K562 (cell line): ENCODE results near the gene TIMP4. TPM values are rescaled to one million over a fixed set of nuclear protein-coding genes. Genes with fewer than 3 reads are reported as not detected.

Experiments
- ATAC-seq: fragments of 200-7000 bp; cut with Tn5 transposase; 3 replicates; pipeline ENCODE4 v1.9.1; 2020; ENCODE audit warnings: moderate library complexity
- BruUV-seq: library from RNA; stranded (reverse); fragments of 400-500 nt; replicated peaks from 2 replicates; lab custom pipeline; 2021; lab: Mats Ljungman, UMichigan
- CTCF ChIA-PET: fragments of 300-600 bp; formaldehyde crosslinking; extraction: SDS; loops from one replicate; lab custom pipeline; 2021; ENCODE audit warnings: low intra/inter-chr PET ratio; lab: Yijun Ruan, JAX
- POLR2A ChIA-PET: fragments of 300-600, 350-650 bp; sonication (Branson Sonifier 250); formaldehyde crosslinking; extraction: SDS; loops from one replicate; lab custom pipeline; 2021; ENCODE audit warnings: antibody characterized with exemption, inconsistent platforms; lab: Yijun Ruan, JAX
- DNase-seq, 4 experiments: peaks; one replicate each; pipeline versions ENCODE4 v3.0.0 to v3.0.0-alpha.2; 2011 to 2018; ENCODE audit warnings: low spot score in 3 of 4, mixed read lengths in 3 of 4; ENCODE audit errors: extremely low read depth in 1 of 4
- FAIRE-seq: peaks from 2 replicates; lab custom pipeline; 2011; peaks lifted over from hg19 to GRCh38; lab: Jason Lieb, UNC
- H2AFZ ChIP-seq: 2 replicates; pipeline ENCODE4 v1.6.0; 2011; ENCODE audit warnings: low read depth, low read length, control low read depth, inconsistent platforms
- H3K27ac ChIP-seq: fragments of 200-600 bp; 3 replicates; pipeline ENCODE4 v1.8.0; 2011; ENCODE audit warnings: low read depth, mild to moderate bottlenecking, control low read depth, inconsistent platforms, low read length, moderate library complexity, mixed read lengths; ENCODE audit errors: extremely low read depth
- H3K27me3 ChIP-seq, 2 experiments: fragments of 300-600 bp in 1 of 2; 2 replicates in 1 of 2; 3 replicates in 1 of 2; pipeline versions ENCODE4 v1.6.0 to v1.8.0; 2011; ENCODE audit warnings: inconsistent platforms in 2 of 2, low read length in 2 of 2, mild to moderate bottlenecking in 1 of 2, mixed read lengths in 1 of 2, moderate library complexity in 1 of 2; ENCODE audit not compliant: control insufficient read depth in 2 of 2, insufficient read depth in 2 of 2
- H3K36me3 ChIP-seq: fragments of 300-600 bp; 3 replicates; pipeline ENCODE4 v1.8.0; 2011; ENCODE audit warnings: mild to moderate bottlenecking, low read length, inconsistent platforms; ENCODE audit not compliant: control insufficient read depth, insufficient read depth
- H3K4me1 ChIP-seq, 2 experiments: fragments of 200-600 bp in 1 of 2; replicated peaks in 1 of 2; 2 replicates in 1 of 2; 3 replicates in 1 of 2; pipeline versions ENCODE4 v1.5.1 to v1.8.0; 2011; ENCODE audit warnings: inconsistent platforms in 2 of 2, low read length in 2 of 2, mild to moderate bottlenecking in 1 of 2, mixed read lengths in 1 of 2, moderate library complexity in 1 of 2; ENCODE audit not compliant: control insufficient read depth in 2 of 2, insufficient read depth in 2 of 2
- H3K4me2 ChIP-seq: 2 replicates; pipeline ENCODE4 v1.6.1; 2011; ENCODE audit warnings: low read length, control low read depth, inconsistent platforms, mixed read lengths; ENCODE audit not compliant: insufficient read depth
- H3K4me3 ChIP-seq: fragments of 200-600 bp; sonication (generic), shearing (Covaris generic); 2 replicates; pipeline ENCODE4 v1.5.1; 2016; ENCODE audit warnings: control low read depth, inconsistent platforms
- H3K79me2 ChIP-seq: fragments of 200-600 bp; 3 replicates; pipeline ENCODE4 v1.8.0; 2011; ENCODE audit warnings: low read length, inconsistent platforms; ENCODE audit not compliant: control insufficient read depth, insufficient read depth
- H3K9ac ChIP-seq, 2 experiments: 2 replicates each; pipeline versions ENCODE4 v1.6.0 to v1.6.1; 2011; ENCODE audit warnings: low read depth in 2 of 2, low read length in 2 of 2, control low read depth in 1 of 2, inconsistent platforms in 1 of 2, mild to moderate bottlenecking in 1 of 2, mixed read lengths in 1 of 2; ENCODE audit not compliant: insufficient read depth in 1 of 2
- H3K9me1 ChIP-seq: one replicate; pipeline ENCODE4 v1.6.0; 2011; ENCODE audit warnings: inconsistent platforms, mild to moderate bottlenecking, low read length, moderate library complexity; ENCODE audit not compliant: control insufficient read depth, insufficient read depth
- H3K9me3 ChIP-seq: replicated peaks from 2 replicates; pipeline ENCODE4 v1.5.1; 2011; ENCODE audit warnings: low read depth, low read length, inconsistent platforms; ENCODE audit not compliant: control insufficient read depth, insufficient read depth
- H4K20me1 ChIP-seq: replicated peaks from 2 replicates; pipeline ENCODE4 v1.6.1; 2011; ENCODE audit warnings: low read length, inconsistent platforms, mixed read lengths; ENCODE audit not compliant: control insufficient read depth, insufficient read depth
- CEBPB ChIP-seq: fragments of 450-650 bp; IDR thresholded peaks from 2 replicates; pipeline ENCODE4 v1.6.1; 2016; ENCODE audit warnings: missing genetic modification characterization, missing compliant biosample characterization
- ELF1 ChIP-seq: fragments of 200-800 bp; sonication (Bioruptor generic); IDR thresholded peaks from 2 replicates; pipeline ENCODE4 v1.6.1; 2016; ENCODE audit warnings: missing genetic modification characterization, missing compliant biosample characterization
- GABPB1 ChIP-seq: sonication (generic); formaldehyde crosslinking; IDR thresholded peaks from 2 replicates; pipeline ENCODE4 v1.8.0; 2022; ENCODE audit warnings: mild to moderate bottlenecking, missing genetic modification reagents
- HIVEP1 ChIP-seq: fragments of 250-450 bp; sonication (Bioruptor Pico); IDR thresholded peaks from 2 replicates; pipeline ENCODE4 v1.4.0; 2020; ENCODE audit warnings: mild to moderate bottlenecking
- HSF4 ChIP-seq: fragments of 250-450 bp; sonication (Bioruptor Pico); IDR thresholded peaks from 2 replicates; pipeline ENCODE4 v2.1.2; 2022; ENCODE audit warnings: mild to moderate bottlenecking, moderate library complexity, borderline replicate concordance
- LCOR ChIP-seq: sonication (generic); formaldehyde crosslinking; IDR thresholded peaks from 2 replicates; pipeline ENCODE4 v1.8.0; 2022; ENCODE audit warnings: mild to moderate bottlenecking, missing genetic modification reagents
- SETDB1 ChIP-seq: IDR thresholded peaks from one replicate; pipeline ENCODE4 v1.6.1; 2012; ENCODE audit warnings: low read length, control low read depth, inconsistent platforms
- SMC3 ChIP-seq: conservative IDR thresholded peaks from 2 replicates; pipeline ENCODE4 v1.6.1; 2011; ENCODE audit warnings: low read depth, low read length, improper control_type of control experiment; ENCODE audit not compliant: insufficient read depth
- SREBF2 ChIP-seq: sonication (generic); formaldehyde crosslinking; IDR thresholded peaks from 2 replicates; pipeline ENCODE4 v1.4.0; 2020; ENCODE audit warnings: mild to moderate bottlenecking, missing genetic modification reagents
- TFAP4 ChIP-seq: sonication (generic); formaldehyde crosslinking; IDR thresholded peaks from 2 replicates; pipeline ENCODE4 v1.8.0; 2022; ENCODE audit warnings: missing genetic modification reagents, mild to moderate bottlenecking, moderate library complexity, borderline replicate concordance
- WGBS: fragments of 100-300 bp; shearing (Covaris generic); methylation state at CpG from one replicate; pipeline ENCODE4 v1.1.6; 2016; ENCODE audit warnings: low coverage, mixed read lengths; ENCODE audit not compliant: insufficient coverage; ENCODE audit errors: missing lambda C conversion rate; 5-methylcytosine and 5-hydroxymethylcytosine counted together
- in situ Hi-C: fragments of 300-500 bp; cut with MboI; formaldehyde crosslinking; loops from 4 replicates; pipeline ENCODE4 v1.15.0; 2018; ENCODE audit warnings: inconsistent platforms, mixed read lengths
- intact Hi-C: fragments of 100-400 bp; cut with micrococcal nuclease; formaldehyde crosslinking; loops from 2 replicates; pipeline ENCODE4 v1.14.2; 2022
- polyA plus RNA-seq, 8 experiments: library from polyadenylated mRNA; depleted of rRNA in 4 of 8; stranded (reverse) in 5 of 8; unstranded in 3 of 8; fragments of >200 nt; fragmentation: Nextera tagmentation in 2 of 8; fragmentation: Illumina TruSeq in 1 of 8; extraction: Ambion mirVana in 2 of 8; extraction: Trizol in 1 of 8; gene quantifications; 2 replicates each; pipeline versions ENCODE4 v1.2.1 to v1.2.3, GENCODE V29; 2011 to 2014; ENCODE audit warnings: inconsistent platforms in 1 of 8, missing spikeins in 1 of 8
- total RNA-seq, 7 experiments: library from RNA; depleted of rRNA in 6 of 7; stranded (reverse); fragments of >200 nt in 6 of 7; fragmentation: Illumina TruSeq in 2 of 7; extraction: Trizol in 2 of 7; gene quantifications; 2 replicates each; pipeline versions ENCODE4 v1.2.1 to v1.2.3, GENCODE V29; 2011 to 2021; ENCODE audit warnings: low replicate concordance in 1 of 7
- TF ChIP-seq, protein P1 (sequence below), 3 experiments: IDR thresholded peaks in 2 of 3; conservative IDR thresholded peaks in 1 of 3; 2 replicates each; pipeline ENCODE4 v1.5.1; 2011 to 2012; ENCODE audit warnings: low read length in 3 of 3, mild to moderate bottlenecking in 3 of 3, control low read depth in 2 of 3, improper control_type of control experiment in 1 of 3, inconsistent platforms in 1 of 3, low read depth in 1 of 3, mixed read lengths in 1 of 3, moderate library complexity in 1 of 3; ENCODE audit not compliant: insufficient read depth in 2 of 3
- TF ChIP-seq, protein P2 (sequence below): fragments of 450-650 bp; formaldehyde crosslinking; IDR thresholded peaks from 2 replicates; pipeline ENCODE4 v1.4.0; 2020; ENCODE audit warnings: mild to moderate bottlenecking, moderate library complexity

The TIMP4 gene
- total and polyA plus RNA-seq, 9 of the 15 experiments (the other 6 are each of a cell fraction or from before 2014, with no cell fraction given): 0.03 to 0.07 TPM; not detected in 7

- Histone ChIP-seq H3K9me3 (no peaks in the 10 kb centered on the region), H3K4me1 (no peaks in the 10 kb centered on the region), H3K9me1 (no peaks in the 10 kb centered on the region), H2AFZ (no peak overlapping the region), H3K4me2 (no peak overlapping the region), H3K9ac (no peak overlapping the region), H3K4me3 (no peak overlapping the region), H3K27ac (no peak overlapping the region), H3K36me3 (no peaks in the 10 kb centered on the region), H3K27me3 (no peaks in the 10 kb centered on the region), H4K20me1 (no peaks in the 10 kb centered on the region), H3K79me2 (no peaks in the 10 kb centered on the region)
- peak; percentile 57 to 63 (median 60) for DNase-seq
- no TSS peak for BruUV-seq
- 0% methylated on average over 3 of the region's 3 CpGs for WGBS
- intact Hi-C loops: loop anchor here (1.0 to 5.0 kb wide), 3 partner anchors 41 to 345 kb away; no protein-coding TSS in a partner anchor
- CTCF ChIA-PET: interaction anchor here (0.7 to 4.4 kb wide), 4 partner anchors 41 to 757 kb away, joined by 3 to 27 read pairs (median 12); no protein-coding TSS in a partner anchor
- POLR2A ChIA-PET: interaction anchor here (0.6 to 1.3 kb wide), 4 partner anchors 11 to 345 kb away, joined by 3 to 10 read pairs (median 4); no protein-coding TSS in a partner anchor
- ATAC-seq: peak; percentile 97
- FAIRE-seq: peak; percentile 80
- in situ Hi-C loops: loop anchor here (5.0 to 25.0 kb wide), 2 partner anchors 347 to 752 kb away; partner anchors contain the start of gene TSEN2
- TF ChIP-seq ELF1 (tag) (no peak), TFAP4 (CRISPR knock-in tag) (peak; percentile 59), SREBF2 (CRISPR knock-in tag) (no peak), SMC3 (peak; percentile 87), CEBPB (tag) (no peak), HSF4 (CRISPR knock-in tag) (no peak), SETDB1 (no peak), HIVEP1 (CRISPR knock-in tag) (0 out of 2 replicates have a peak, but pooled peaks have one; percentile 22), GABPB1 (0 out of 2 replicates have a peak, but pooled peaks have one; percentile 29), LCOR (0 out of 2 replicates have a peak, but pooled peaks have one; percentile 30)
- TF ChIP-seq, protein P1, sequence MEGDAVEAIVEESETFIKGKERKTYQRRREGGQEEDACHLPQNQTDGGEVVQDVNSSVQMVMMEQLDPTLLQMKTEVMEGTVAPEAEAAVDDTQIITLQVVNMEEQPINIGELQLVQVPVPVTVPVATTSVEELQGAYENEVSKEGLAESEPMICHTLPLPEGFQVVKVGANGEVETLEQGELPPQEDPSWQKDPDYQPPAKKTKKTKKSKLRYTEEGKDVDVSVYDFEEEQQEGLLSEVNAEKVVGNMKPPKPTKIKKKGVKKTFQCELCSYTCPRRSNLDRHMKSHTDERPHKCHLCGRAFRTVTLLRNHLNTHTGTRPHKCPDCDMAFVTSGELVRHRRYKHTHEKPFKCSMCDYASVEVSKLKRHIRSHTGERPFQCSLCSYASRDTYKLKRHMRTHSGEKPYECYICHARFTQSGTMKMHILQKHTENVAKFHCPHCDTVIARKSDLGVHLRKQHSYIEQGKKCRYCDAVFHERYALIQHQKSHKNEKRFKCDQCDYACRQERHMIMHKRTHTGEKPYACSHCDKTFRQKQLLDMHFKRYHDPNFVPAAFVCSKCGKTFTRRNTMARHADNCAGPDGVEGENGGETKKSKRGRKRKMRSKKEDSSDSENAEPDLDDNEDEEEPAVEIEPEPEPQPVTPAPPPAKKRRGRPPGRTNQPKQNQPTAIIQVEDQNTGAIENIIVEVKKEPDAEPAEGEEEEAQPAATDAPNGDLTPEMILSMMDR (IDR thresholded peaks at IDR 0.05 in 2 of 3, conservative IDR thresholded peaks at IDR 0.05 in 1 of 3; ENCODE audit: insufficient read depth in 2 of 3, low read depth in 1 of 3, low read length in 3 of 3): peak; percentile 84 to 90 (median 88)
- TF ChIP-seq, protein P2, sequence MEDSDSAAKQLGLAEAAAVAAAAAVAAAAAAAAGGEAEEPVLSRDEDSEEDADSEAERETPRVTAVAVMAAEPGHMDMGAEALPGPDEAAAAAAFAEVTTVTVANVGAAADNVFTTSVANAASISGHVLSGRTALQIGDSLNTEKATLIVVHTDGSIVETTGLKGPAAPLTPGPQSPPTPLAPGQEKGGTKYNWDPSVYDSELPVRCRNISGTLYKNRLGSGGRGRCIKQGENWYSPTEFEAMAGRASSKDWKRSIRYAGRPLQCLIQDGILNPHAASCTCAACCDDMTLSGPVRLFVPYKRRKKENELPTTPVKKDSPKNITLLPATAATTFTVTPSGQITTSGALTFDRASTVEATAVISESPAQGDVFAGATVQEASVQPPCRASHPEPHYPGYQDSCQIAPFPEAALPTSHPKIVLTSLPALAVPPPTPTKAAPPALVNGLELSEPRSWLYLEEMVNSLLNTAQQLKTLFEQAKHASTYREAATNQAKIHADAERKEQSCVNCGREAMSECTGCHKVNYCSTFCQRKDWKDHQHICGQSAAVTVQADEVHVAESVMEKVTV (CRISPR knock-in tag): peak; percentile 77
These were observed 23.6 kb downstream of the TIMP4 start for GRCh38 chr3:12135029-12135657.
